Measurements from ENCODE around the gene NUCKS1.

The NUCKS1 gene

GRCh38 chr1:205701891-205702290, 48.1 kb downstream of the NUCKS1 start:
- no peak for DNase-seq (ENCODE audit: extremely low read depth in 1 of 2, low read depth in 1 of 2)

- DNase-seq (ENCODE audit: extremely low read depth in 1 of 2, low read depth in 1 of 2): no peak
Observed at GRCh38 chr1:205701420-205701819, 48.6 kb downstream of the NUCKS1 start.

- no peak for DNase-seq (ENCODE audit: extremely low read depth in 1 of 2, low read depth in 1 of 2)
Observed at GRCh38 chr1:205700865-205701401, 49.0 kb downstream of the NUCKS1 start.

GRCh38 chr1:205699416-205699815, 50.6 kb downstream of the NUCKS1 start:
- no peak for DNase-seq (ENCODE audit: extremely low read depth in 1 of 2, low read depth in 1 of 2)

GRCh38 chr1:205698921-205699320, 51.1 kb downstream of the NUCKS1 start:
- DNase-seq (ENCODE audit: extremely low read depth in 1 of 2, low read depth in 1 of 2): no peak

- DNase-seq (ENCODE audit: extremely low read depth in 1 of 2, low read depth in 1 of 2): no peak
Observed at GRCh38 chr1:205693421-205693991, 56.5 kb downstream of the NUCKS1 start.

GRCh38 chr1:205692423-205692822, 57.6 kb downstream of the NUCKS1 start:
- DNase-seq (ENCODE audit: extremely low read depth in 1 of 2, low read depth in 1 of 2): no peak

- no peak for DNase-seq (ENCODE audit: extremely low read depth in 1 of 2, low read depth in 1 of 2)
Observed at GRCh38 chr1:205690122-205690756, 59.7 kb downstream of the NUCKS1 start.

GRCh38 chr1:205689479-205689878, 60.5 kb downstream of the NUCKS1 start:
- DNase-seq (ENCODE audit: extremely low read depth in 1 of 2, low read depth in 1 of 2): no peak

GRCh38 chr1:205688171-205689080, 61.6 kb downstream of the NUCKS1 start:
- no peak for DNase-seq (ENCODE audit: extremely low read depth in 1 of 2, low read depth in 1 of 2)

- no peak for DNase-seq (ENCODE audit: extremely low read depth in 1 of 2, low read depth in 1 of 2)
Observed at GRCh38 chr1:205687242-205687641, 62.7 kb downstream of the NUCKS1 start.

GRCh38 chr1:205681364-205681763, 68.6 kb downstream of the NUCKS1 start:
- no peak for DNase-seq (ENCODE audit: extremely low read depth in 1 of 2, low read depth in 1 of 2)

- peak in 1 of 2 donors; percentile 25 for DNase-seq (ENCODE audit: extremely low read depth in 1 of 2, low read depth in 1 of 2)
Observed at GRCh38 chr1:205680073-205680851, 69.7 kb downstream of the NUCKS1 start, which contains the start of gene SLC45A3. SLC45A3 (minus strand) TSS chr1:205680509; CDS start chr1:205664656, 15,853 bp downstream.

- no peak for DNase-seq (ENCODE audit: extremely low read depth in 1 of 2, low read depth in 1 of 2)
Observed at GRCh38 chr1:205678286-205679111, 71.5 kb downstream of the NUCKS1 start.

GRCh38 chr1:205677167-205677566, 72.8 kb downstream of the NUCKS1 start:
- no peak for DNase-seq (ENCODE audit: extremely low read depth in 1 of 2, low read depth in 1 of 2)

GRCh38 chr1:205676597-205676996, 73.4 kb downstream of the NUCKS1 start:
- no peak for DNase-seq (ENCODE audit: extremely low read depth in 1 of 2, low read depth in 1 of 2)

GRCh38 chr1:205676002-205676401, 74.0 kb downstream of the NUCKS1 start:
- no peak for DNase-seq (ENCODE audit: extremely low read depth in 1 of 2, low read depth in 1 of 2)

GRCh38 chr1:205675247-205675646, 74.7 kb downstream of the NUCKS1 start:
- DNase-seq (ENCODE audit: extremely low read depth in 1 of 2, low read depth in 1 of 2): no peak

GRCh38 chr1:205672970-205673369, 77.0 kb downstream of the NUCKS1 start:
- DNase-seq (ENCODE audit: extremely low read depth in 1 of 2, low read depth in 1 of 2): no peak

- DNase-seq (ENCODE audit: extremely low read depth in 1 of 2, low read depth in 1 of 2): no peak
Observed at GRCh38 chr1:205672395-205672889, 77.5 kb downstream of the NUCKS1 start.

Data from activated CD8-positive, alpha-beta memory T cell treated with anti-CD3 and anti-CD28 coated beads for 1 hour (primary cell).